Activated T-helper 1 cell treated with Interleukin-2 at 50 U/mL for 16 hours (primary cell): ENCODE data around the gene CLDN24.

ENCODE experiments used
- DNase-seq: peaks from one replicate; pipeline ENCODE4 v3.0.0-alpha.2; 2020; ENCODE audit warnings: low read depth

Gene CLDN24

DNA sequence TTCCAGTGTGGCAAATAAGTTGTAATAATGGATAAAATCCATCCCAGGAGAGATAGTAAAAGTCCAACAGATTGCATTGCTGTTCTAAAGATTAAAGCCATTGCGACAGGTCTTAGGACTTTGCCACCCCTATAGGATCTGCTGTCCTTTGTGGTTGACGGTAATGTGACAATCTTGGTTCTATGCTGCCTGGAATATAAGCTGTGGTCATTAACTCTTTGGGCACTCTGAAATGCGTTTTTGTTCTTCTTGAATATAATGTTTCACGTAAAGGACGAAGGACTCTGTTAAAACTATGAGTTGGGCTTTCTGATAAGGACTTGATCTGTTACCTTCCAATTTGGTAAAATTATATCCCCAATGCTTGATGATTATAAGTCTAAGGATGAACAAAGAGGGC, at the start of gene CLDN24:
Gene CLDN24, minus strand, starts transcription at position 101 of the 400 bp plus-strand sequence. Its CDS starts 0 bp downstream, at position 101.
- DNase-seq = no peak

DNA sequence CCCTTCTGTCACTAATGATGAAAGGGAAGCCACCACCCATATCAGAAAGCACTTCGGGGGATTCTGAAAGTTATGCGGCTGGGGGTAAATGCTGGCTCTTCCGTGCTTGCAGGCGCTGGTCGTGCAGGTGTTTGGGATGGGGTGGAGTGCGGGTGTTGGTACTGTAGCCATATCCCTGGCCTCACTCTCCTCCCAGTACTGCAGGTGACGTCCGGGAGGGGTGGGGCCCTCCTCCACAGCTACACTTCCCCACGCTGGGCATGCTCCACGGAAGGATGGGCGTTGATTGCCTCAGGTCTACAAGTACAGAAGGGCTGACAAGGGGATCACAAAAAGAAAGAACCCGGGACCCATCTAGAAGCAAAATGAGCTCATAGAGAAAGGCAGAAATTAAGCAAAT, 48.6 kb upstream of the CLDN24 start:
- no peak for DNase-seq

DNA sequence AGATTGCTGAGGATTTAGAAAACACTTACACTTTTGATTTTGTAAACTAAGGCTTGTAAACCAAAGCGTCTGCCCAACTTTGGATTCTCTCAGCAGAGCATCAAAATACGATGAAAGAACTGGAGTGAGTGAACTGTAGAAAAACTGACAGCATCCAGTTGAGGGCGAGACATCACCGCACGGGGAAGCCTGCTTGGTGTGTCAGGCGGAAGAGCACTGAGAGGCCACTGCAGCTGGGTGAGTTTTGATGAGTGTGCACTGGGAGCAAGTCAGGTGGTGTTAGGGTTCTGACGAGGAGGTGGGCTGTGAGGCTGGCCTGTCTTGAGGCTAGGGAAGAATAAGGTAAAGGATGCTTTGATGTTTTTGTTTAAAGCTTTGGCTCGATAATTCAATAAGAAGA, 46.8 kb upstream of the CLDN24 start:
- DNase-seq = no peak

DNA sequence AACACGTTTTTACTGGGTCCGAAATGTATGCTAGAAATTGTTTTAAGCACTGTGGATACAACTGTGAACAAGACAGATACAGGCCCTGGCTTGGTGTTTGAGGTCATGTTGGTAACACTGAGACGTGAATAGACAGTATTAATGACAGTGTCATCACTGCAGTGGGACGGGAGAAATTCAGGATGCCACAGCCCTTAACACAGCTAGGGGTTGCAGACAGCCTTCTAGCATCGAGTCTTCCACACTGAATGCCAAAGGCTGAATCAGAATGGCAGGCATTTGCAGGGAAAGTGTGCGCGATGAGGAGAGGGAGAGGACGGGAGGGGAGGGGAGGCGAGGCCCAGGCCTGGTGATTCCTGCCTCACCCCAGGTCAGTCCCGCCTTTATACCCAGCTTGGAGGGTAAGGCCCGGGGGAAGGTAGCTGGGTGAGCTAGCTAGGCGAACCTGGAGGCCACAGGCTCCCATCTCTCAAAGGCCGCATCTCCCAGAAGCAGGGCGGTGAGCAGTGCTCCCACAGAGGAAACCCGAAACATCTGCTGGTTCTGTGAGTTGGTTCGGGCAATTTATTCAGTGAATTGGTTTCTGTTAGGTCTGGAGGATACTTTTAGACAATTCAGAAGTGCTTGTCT, 44.1 kb upstream of the CLDN24 start:
- no peak for DNase-seq

DNA sequence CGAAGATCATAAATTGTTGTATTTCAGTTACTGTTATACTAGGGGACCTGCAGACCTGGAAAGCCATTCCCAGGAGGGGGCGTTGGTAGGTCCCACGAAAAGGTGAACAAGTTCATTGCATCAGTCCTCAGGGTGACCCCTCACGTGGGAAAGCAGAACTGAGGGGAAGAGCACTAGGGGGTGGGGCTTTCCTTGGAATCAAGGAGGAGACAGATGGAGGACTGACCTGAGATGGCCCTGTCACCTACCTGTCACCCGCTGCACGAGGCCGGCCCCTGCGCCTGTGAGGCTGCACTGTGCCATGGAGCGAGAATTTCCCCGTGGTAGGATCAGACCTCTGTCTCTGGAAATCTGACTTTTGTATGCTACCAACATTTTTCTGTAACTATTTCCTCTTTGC, 41.8 kb upstream of the CLDN24 start:
- no peak for DNase-seq

DNA sequence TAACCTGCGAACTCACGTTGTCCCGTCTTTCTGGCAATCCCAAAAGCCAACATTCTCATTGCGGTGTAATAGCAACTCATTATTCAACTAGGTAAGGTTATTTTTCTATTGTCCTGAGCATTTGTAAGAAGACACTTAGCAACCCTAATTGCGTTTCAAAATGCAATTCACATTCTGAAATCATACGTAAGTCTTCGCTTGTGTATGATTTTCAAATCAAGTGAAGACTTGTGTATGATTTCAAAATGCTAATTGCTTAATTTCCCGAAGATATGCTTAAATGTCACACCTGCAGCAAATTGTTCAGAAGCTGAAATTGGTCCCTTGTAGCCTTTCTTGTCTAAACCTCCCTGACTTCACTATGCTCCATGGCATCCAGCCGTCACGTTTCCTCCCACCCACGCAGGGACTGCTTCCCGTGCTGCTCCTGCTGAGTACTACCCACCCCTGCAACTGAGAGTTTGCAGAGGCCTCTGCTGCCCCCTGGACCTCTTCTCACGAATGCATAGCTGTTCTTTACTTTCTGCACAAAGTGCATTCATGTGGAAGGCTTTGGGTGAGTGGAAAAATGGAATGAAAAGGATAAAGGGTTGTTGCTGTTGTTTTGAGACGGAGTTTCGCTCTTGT, 40.8 kb upstream of the CLDN24 start:
- DNase-seq = no peak

DNA sequence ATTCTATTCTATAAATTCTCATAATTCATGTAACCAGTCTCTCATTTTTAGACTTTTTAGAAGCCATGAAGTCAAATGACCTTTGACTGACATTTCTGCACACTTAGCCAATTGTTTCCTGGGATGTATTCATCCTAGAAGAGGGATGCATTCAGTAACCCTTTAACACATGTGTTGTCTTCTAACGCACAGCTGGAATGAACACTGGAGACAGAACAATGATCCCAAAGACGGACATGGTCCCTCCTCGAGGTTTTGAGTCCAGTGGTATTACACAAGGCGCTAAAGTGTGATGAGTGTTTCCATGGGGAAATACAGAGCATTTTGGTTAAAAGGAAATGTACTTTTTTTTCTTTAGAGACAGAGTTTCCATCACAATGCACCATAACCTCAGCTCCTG, 39.8 kb upstream of the CLDN24 start:
- DNase-seq = no peak

DNA sequence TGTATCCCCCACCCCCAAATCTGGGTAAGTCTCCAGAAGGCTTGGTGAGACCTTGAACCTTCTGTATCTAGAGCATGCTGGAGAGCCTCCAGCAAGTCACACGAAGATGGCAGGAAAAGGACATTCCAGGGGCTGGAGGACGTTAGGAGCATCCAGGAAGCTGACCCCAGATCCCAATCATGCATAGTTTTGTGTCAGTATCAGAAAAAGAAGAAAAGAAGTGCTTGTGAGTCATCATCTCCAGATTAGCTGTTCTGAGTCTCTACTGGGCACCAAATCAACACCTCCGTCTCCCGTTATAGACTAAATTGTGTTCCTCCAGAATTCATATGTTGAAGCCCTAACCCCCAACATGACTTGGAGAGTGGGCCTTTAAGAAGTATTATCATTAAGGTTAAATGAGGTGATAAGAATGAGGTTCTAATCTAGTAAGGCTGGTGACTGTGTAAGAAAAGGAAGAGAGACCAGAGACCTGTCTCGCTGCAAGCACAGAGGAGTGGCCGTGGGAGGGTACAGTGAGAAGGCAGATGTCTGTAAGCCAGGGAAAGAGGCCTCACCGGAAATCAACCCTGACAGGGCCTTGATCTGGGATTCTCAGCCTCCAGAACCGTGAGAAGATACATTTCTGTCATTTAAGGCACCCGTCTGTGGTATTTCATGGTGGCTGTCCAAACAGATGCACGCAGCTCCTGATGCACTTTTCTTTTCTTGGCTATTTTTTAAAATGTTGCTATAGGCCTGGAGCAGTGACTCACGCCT, 38.1 kb upstream of the CLDN24 start:
- no peak for DNase-seq

DNA sequence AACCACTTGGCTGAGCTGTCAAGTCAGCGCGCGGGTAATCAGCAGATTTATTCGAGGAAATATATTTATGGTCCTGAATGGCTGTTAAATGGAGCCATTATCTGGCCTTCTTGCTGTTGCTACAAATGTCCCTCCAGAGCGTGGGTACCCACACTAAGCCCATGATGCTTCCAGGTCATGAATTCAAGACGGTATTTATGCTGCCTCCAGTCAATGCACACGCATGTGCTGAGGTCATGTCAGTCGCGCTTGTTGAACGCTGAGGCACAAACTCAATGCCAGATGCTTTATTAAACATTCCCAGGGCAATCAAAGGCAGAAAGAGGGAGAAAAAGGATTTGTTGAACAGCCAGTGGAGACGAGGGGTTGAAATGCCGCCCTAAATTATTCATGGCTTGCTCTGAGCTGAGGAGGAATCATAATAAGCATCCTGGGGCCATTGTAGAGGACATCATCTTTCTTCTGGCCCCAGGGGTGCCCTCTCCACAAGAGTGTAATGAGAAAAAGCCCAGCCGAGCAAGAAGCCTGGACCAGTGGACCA, 36.1 kb upstream of the CLDN24 start:
- no peak for DNase-seq

DNA sequence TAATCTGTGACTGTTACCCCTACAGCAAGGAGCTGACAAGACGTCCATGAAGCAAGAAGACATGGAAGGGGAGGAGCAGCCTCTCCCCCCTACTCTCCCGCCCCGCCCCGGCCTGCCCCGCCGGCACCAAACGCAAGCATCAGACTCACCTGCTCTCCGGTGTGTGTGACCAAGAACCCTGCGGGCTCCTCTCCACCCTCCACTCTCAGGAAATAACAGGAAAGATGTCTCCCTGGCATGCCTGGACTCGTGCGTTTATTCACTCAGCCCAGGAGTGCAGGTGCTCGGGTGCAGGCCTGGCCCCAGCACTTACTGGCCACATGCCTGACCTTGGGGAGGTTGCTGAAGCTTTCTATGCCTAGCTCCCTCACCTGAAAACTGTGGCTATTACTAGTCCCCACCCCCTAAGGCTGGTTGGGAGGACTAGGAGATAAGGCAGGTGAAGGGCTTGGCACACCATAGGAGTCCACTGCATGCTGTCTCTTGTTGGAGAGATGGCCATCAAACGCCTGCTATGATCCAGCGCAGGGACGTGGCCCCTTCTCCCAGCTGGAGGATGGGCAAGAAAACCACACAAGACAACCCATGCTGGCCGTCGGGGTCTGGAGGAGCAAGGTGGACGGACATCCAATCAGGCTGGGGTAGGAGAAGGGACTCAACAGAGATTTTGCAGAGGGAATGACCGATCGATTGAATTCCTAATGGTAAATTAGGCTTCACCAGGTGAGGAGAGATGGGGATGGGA, 34.9 kb upstream of the CLDN24 start:
- no peak for DNase-seq

DNA sequence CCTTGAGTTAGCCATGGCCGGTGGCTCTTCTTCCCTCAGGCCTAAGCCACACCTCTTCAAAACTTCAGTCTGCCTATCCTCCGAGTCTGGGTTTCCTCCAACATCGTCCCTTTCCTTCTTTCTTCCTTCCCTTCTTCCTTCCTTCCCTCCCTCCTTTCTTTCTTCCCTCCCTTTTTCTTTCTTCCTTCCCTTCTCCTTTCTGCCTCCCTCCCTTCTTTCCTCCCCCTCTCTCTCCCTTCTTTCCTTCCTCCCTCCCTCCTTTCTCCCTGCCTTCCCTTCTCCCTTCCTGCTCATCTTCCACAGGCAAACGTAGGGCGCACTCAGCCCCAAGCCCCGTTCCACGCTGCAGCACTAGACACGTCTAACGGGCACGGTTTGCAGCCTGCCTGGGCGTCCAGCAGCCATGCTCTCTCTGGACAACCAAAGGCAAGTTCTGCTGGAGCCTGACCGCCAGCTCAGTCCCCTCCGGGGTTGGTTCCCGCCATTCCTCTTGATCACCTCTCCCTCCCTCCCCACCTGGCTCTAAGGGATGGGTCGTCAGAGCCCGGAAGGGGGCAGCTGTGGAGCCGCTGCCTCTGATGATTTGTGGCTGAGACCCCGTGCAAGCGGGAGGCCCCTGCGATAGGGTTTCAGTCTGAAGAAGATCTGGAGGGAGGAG, 34.1 kb upstream of the CLDN24 start:
- DNase-seq = no peak

DNA sequence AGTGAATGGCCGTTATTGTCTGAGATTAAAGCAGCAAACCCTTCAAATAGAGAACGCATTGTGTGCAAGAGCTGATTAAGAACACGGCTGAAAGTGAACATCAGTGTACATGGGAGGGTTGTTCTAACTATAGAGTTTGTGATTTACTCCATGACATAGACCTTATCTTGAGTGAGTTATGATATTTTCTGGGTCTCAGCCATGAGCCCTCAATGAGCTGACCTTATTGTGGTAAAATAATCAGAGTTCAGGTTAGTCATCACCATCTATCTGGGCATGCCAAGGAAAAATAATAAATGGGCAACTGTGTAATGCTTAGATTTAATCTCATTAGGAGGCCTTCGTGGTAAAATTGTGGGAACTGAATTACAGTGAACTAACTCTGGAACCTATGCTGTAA, 33.2 kb upstream of the CLDN24 start:
- no peak for DNase-seq

DNA sequence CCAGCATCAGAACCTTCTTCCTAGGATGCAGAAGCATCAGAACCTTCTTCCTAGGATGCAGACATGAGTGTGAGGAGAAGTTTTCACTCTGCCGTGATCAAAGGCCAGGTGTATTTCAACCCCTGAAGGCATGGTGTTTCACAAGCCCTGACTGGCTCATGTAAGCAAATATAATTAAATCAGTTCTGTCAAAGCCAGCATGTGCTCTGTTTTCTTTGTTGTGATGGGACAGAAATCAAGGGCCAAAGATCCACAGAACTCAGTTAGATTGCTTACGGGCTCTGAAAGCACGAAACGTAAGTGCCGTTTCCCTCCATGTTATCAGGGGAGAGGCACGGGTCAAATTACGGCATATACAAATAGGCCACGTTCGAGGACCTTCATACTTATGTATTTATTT, 32.0 kb upstream of the CLDN24 start:
- no peak for DNase-seq

DNA sequence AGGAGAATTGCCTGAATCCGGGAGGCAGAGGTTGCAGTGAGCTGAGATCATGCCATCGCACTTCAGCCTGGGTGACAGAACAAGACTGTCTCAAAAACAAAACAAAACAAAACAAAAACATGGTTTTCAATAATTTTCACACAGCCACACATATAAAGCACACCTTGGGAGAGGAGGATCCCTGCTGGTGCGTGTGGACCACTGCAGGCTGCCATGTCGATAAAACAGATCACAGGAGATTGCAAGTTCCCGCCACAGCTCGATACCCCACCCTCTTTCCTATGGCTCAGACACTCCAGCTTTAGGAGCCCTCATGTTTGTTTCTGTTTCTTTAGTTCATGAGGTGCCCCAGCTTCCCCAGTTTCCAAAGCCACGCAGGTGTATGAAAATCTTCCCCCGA, 31.3 kb upstream of the CLDN24 start:
- DNase-seq = no peak

DNA sequence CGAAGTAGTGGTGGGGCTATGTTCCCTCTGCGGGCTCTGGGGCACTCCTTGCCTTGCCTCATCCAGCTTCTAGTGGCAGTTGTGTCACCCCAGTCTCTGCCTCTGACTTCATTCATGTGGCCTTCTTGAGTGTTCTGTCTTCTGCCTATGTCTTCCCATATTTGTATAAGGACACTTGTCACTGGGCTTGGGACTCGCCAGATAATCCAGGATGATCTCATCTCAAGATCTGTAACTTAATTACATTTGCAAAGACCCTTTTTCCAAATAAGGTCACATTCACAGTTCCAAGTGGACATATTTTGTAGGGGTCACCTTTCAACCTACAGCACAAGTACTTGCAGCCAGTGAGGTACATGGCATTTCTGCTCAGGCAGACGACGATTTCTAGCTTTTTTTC, 30.3 kb upstream of the CLDN24 start:
- DNase-seq = no peak

DNA sequence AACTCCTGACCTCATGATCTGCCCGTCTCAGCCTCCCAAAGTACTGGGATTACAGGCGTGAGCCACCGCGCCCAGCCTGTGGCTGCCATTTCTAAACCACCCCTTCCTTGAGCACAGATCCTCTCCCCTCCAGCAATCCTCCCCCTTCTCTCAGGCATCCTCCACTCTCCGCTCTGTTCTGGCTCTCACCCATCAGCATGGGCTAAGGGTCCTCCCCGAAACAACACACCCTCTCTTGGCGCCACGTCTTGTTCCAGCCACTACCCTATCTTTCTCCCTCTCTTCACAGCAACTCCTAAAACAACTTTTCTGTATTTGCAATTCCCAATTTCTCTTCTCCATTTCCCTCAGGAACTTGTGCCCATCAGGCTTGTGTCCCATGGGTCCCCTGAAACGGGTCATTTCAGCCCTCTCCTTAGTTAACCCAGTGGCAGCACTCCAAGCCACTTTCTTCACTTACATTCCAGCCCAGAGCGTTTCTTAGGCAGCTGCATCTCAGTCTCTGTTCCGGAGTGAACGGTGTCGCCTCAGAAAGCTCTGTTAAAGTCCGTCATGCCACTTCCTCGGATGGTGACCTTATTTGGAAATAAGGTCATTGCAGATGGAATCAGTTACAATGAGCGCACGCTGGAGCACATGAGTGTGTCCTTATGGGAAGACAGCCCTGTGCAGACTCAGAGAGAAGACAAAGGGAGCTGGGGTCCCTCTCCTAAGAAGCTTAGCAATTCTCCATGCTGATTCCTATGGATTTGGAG, 28.3 kb upstream of the CLDN24 start:
- no peak for DNase-seq

DNA sequence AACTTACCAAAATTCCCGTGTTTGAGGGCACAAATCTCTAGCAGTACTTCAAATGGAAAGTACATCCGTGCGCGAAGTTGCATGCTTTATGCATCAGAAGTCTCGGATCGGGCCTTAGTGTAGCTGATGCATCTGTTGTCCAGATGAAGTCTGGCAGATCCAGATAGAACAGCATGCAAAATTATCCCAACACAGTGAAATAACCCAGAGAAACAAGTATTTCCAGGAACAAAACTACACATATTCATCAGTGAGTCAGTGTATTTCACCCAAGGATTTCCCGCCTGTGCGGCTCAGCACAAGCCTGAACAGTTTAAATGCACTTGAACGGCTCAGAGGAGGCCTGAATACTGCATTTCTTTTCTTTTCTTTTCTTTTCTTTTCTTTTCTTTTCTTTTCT, 27.4 kb upstream of the CLDN24 start:
- DNase-seq = no peak

DNA sequence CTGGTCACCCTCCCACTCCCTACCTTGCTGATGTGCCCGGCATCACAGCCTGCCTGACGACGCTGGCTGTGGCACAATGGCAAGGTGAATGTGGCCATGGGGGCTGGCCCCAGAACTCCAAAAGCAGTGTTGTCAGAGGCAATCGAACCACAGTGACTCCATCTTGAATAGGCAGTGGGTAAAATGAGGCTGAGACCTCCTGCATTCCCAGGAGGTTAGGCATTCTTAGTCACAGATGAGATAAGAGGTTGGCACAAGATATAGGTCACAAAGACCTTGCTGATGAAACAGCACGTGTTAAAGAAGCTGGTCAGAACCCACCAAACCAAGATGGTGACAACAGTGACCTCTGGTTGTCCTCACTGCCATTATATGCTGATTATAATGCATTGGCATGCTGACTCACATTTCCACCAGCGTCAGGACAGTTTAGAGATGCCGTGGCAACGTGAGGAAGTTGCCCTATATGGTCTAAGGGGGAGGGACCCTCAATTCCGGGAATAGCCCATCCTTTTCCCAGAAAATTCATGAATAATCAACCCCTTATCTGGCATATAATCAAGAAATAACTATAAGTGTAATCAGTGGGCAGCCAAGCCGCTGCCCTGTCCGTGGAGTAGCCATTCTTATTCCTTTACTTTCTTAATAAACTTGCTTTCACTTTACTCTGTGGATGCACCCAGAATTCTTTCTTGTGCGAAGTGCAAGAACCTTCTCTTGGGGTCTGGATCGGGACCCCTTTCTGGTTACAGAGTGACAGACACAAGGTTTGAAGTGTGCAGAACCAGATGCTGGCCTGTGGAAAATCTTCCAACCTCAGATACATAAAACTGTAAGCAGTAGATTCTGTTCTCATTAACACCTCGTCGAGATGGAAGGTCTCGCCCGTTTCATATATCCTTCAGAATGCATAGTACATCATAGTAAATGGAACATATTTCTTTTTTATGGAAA, 26.8 kb upstream of the CLDN24 start:
- no peak for DNase-seq

DNA sequence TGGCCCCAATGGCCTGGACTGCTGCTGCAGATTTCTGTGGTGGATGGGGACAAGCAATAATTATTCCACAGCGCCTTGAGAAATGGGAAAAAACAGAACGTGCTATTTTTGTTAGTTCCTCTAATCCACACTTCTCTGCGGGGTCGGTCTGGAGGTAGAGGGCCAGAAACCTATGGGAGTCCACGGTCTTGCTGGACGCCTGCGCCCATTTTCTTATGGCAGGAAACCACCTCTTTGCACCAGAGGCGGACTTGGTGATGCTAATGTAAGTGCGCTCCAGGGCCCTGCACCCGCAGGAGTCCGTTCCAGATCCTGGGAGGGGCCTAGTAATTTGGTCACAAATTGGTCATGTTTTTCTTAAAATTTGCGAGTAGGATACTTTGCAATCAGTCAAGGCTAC, 25.9 kb upstream of the CLDN24 start:
- DNase-seq = no peak

DNA sequence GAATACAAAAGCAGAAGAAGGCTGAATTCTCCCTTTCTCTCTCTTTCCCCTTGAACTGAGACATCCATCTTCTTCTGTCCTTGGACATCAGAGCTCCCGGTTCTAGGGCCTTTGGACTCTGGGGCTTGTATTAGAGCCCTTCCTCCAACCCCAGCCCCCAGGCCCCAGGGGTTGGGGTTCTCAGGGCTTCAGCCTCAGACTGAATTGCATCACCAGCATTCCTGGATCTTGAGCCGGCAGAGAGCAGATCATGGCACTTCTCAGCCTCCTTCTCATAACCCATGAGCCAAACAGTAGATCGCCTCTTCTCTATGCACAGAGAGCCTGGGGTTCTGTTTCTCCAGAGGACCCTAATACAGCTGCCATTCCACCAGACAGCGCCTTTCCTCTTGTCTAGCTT, 25.3 kb upstream of the CLDN24 start:
- no peak for DNase-seq
